GM18517 (cell line): ENCODE results near the gene TRPC4AP.

ENCODE experiments used
- ATAC-seq: cut with Tn5 transposase; IDR thresholded peaks from one replicate; pipeline ENCODE4 v1.9.1; 2021; ENCODE audit warnings: mild to moderate bottlenecking, moderate library complexity; ENCODE audit not compliant: unreplicated experiment

TRPC4AP gene

GRCh38 chr20:34971561-34972235 lies 120.9 kb downstream of the TRPC4AP start:
- ATAC-seq = no peak

- ATAC-seq = no peak
These were observed 121.6 kb downstream of the TRPC4AP start for GRCh38 chr20:34970846-34971560.

GRCh38 chr20:34970193-34970840 lies 122.3 kb downstream of the TRPC4AP start:
- no peak for ATAC-seq

- no peak for ATAC-seq
These were observed 124.4 kb downstream of the TRPC4AP start for GRCh38 chr20:34968042-34968775.

- no peak for ATAC-seq
These were observed 125.2 kb downstream of the TRPC4AP start for GRCh38 chr20:34967421-34967820.

- no peak for ATAC-seq
These were observed 127.6 kb downstream of the TRPC4AP start for GRCh38 chr20:34965051-34965450.

GRCh38 chr20:34964486-34964885 lies 128.1 kb downstream of the TRPC4AP start:
- ATAC-seq = no peak

- ATAC-seq = no peak
These were observed 135.7 kb downstream of the TRPC4AP start for GRCh38 chr20:34956751-34957472.

- no peak for ATAC-seq
These were observed 136.6 kb downstream of the TRPC4AP start for GRCh38 chr20:34956041-34956458.

GRCh38 chr20:34955231-34956040 lies 137.2 kb downstream of the TRPC4AP start, which contains the start of the genes GSS and MYH7B:
GSS (minus strand) TSS chr20:34955806; CDS start chr20:34951852, 3,954 bp downstream.
MYH7B (plus strand) TSS chr20:34955868; CDS start chr20:34978006, 22,138 bp downstream.
- peak; percentile 75 for ATAC-seq

GRCh38 chr20:34954904-34955230 lies 137.7 kb downstream of the TRPC4AP start:
- ATAC-seq = no peak

- no peak for ATAC-seq
These were observed 138.6 kb downstream of the TRPC4AP start for GRCh38 chr20:34953960-34954359.

GRCh38 chr20:34952671-34953070 lies 139.9 kb downstream of the TRPC4AP start:
- no peak for ATAC-seq
